ENCODE results near the gene ACSS1.

ACSS1 gene

GRCh38 chr20:24992487-24993205, 65.3 kb downstream of the ACSS1 start, which contains the start of gene APMAP:
APMAP (minus strand) TSS chr20:24992751; CDS start chr20:24992688, 63 bp downstream.
- DNase-seq = peak; percentile 97

GRCh38 chr20:24991897-24992486, 65.9 kb downstream of the ACSS1 start:
- DNase-seq = peak; percentile 66

- DNase-seq = no peak
Observed at GRCh38 chr20:24990810-24991252, 67.1 kb downstream of the ACSS1 start.

GRCh38 chr20:24989162-24989561, 68.8 kb downstream of the ACSS1 start:
- DNase-seq = no peak

- DNase-seq = no peak
Observed at GRCh38 chr20:24987873-24988835, 69.8 kb downstream of the ACSS1 start.

GRCh38 chr20:24987244-24987643, 70.7 kb downstream of the ACSS1 start:
- DNase-seq = no peak

- DNase-seq = no peak
Observed at GRCh38 chr20:24986436-24987015, 71.4 kb downstream of the ACSS1 start.

- DNase-seq = no peak
Observed at GRCh38 chr20:24985802-24986201, 72.1 kb downstream of the ACSS1 start.

GRCh38 chr20:24984961-24985640, 72.8 kb downstream of the ACSS1 start:
- DNase-seq = no peak

GRCh38 chr20:24983896-24984295, 74.0 kb downstream of the ACSS1 start:
- DNase-seq = no peak

GRCh38 chr20:24981790-24982189, 76.1 kb downstream of the ACSS1 start:
- no peak for DNase-seq

GRCh38 chr20:24981282-24981681, 76.7 kb downstream of the ACSS1 start:
- DNase-seq = no peak

- DNase-seq = no peak
Observed at GRCh38 chr20:24980291-24981053, 77.5 kb downstream of the ACSS1 start.

GRCh38 chr20:24979036-24979960, 78.6 kb downstream of the ACSS1 start:
- no peak for DNase-seq

GRCh38 chr20:24978513-24978912, 79.4 kb downstream of the ACSS1 start:
- no peak for DNase-seq

GRCh38 chr20:24977797-24978196, 80.1 kb downstream of the ACSS1 start:
- DNase-seq = no peak

GRCh38 chr20:24977336-24977735, 80.6 kb downstream of the ACSS1 start:
- no peak for DNase-seq

- DNase-seq = no peak
Observed at GRCh38 chr20:24972341-24972740, 85.6 kb downstream of the ACSS1 start.

- DNase-seq = no peak
Observed at GRCh38 chr20:24971376-24972101, 86.4 kb downstream of the ACSS1 start.

- no peak for DNase-seq
Observed at GRCh38 chr20:24970754-24971153, 87.2 kb downstream of the ACSS1 start.
